ENCODE measurements around the gene CIRBP.

The CIRBP gene

DNA sequence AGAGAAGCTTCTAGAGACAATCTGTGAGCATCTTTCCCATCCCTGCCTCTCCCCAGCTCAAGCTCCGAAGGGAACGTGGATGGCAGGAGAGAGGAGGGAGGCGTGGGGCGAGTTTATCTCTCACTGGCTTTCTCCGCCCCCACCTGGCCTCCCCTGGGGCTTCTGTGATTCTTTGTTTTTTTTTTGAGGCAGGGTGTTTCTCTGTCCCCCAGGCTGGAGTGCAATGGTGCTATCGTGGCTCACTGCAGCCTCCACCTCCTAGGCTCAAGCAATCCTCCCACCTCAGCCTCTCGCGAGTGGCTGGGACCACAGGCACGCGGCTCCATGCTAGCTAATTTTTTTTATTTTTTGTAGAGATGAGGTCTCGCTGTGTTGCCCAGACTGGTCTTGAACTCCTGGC is 39.6 kb downstream of the CIRBP start:
- TF ChIP-seq, protein P1, sequence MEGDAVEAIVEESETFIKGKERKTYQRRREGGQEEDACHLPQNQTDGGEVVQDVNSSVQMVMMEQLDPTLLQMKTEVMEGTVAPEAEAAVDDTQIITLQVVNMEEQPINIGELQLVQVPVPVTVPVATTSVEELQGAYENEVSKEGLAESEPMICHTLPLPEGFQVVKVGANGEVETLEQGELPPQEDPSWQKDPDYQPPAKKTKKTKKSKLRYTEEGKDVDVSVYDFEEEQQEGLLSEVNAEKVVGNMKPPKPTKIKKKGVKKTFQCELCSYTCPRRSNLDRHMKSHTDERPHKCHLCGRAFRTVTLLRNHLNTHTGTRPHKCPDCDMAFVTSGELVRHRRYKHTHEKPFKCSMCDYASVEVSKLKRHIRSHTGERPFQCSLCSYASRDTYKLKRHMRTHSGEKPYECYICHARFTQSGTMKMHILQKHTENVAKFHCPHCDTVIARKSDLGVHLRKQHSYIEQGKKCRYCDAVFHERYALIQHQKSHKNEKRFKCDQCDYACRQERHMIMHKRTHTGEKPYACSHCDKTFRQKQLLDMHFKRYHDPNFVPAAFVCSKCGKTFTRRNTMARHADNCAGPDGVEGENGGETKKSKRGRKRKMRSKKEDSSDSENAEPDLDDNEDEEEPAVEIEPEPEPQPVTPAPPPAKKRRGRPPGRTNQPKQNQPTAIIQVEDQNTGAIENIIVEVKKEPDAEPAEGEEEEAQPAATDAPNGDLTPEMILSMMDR (IDR thresholded peaks at IDR 0.05; ENCODE audit: insufficient read depth, low read depth, low read length, missing control alignments): no peak
- no peak overlapping the region for H3K4me3 ChIP-seq (ENCODE audit: low read depth, low read length)
- DNase-seq (ENCODE audit: low read depth): no peak

DNA sequence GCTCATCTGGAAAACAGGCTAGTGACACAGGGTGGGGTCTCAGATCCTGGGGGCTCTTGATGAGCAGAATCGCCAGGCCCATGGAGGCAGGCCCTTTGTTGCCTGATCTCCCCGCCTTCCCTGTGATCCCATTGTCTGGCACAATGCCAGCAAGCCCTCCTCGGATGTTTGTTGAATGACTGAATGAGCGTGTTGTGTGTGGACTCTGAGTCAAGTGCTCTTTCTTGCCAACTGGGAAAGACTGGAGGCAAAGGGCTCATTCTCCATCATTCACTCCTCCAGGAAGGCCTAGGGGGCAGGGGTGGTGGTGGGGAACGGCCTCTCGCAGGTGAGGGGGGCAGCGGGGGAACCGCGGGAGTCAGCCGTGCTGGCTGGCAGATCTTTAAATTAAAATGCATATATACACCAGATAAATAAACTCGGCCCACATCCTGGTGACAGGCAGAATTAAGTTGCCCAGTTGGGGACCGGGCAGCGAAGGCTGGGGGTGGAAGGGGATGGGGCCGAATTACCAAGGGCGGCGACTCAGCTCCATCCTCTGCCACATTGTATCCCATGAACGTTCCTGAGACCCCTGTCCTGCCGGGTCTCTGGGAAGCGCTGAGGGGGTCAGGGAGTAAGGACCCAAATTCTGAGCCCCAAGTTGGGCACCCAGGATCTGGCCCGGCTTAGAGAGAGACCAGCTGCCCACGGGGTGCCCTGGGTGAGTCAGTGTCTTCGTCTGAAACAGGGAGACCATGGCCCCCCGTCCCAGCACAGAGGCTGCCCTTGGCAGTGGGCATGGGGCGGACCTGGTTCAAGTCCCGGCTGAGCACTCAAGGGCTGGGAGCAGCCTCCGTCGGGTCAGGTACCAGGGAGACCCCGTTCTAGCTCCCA is 41.1 kb downstream of the CIRBP start:
- TF ChIP-seq, protein P1 (IDR thresholded peaks at IDR 0.05; ENCODE audit: insufficient read depth, low read depth, low read length, missing control alignments): no peak
- H3K4me3 ChIP-seq (ENCODE audit: low read depth, low read length): no peak overlapping the region
- DNase-seq (ENCODE audit: low read depth): no peak

DNA sequence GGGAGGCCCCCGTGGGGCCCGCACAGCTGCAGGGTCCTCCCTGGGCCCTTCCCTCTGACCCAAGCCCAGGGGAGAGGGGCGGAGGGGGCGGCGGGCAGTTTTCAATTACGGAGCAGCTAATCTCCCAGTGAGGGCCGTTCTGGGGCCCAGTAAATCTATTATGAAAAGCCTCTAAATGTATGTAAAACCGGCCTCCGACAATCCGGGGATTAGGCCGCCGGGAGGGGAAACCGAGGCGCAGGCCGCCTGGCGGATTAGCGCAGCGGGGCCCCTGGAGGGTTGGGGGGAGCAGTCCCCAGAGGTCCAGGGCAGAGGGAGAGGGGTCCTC is 41.7 kb downstream of the CIRBP start:
- no peak overlapping the region for H3K4me3 ChIP-seq (ENCODE audit: low read depth, low read length)
- TF ChIP-seq, protein P1 (IDR thresholded peaks at IDR 0.05; ENCODE audit: insufficient read depth, low read depth, low read length, missing control alignments): no peak
- no peak for DNase-seq (ENCODE audit: low read depth)

DNA sequence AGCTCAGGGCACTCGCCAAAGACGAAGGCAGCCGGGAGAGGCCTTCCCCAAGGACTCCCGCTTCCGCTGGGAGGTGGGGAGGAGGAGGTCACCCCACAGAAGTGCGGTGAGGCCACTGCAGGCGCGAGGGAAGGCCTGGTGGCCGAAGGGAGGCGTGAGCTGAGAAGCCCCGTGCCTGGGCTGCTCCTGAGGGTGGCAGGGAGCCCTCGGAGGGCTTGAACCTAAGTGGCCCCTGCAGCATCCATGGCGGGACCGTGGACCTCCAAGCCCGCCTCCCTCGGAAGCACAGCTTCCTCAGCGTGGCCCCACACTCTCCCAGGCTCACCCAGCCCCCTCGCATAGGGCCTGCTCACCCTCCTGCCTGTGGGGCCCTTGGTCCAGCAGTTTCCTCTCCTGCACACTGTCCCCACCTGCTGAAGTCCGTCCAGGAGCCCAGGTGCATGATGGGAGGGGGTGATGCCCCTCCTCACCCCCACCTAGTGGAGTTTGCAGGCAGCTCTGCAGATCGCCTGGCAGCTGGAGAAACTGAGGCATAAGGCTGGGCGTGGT is 42.5 kb downstream of the CIRBP start:
- TF ChIP-seq, protein P1 (IDR thresholded peaks at IDR 0.05; ENCODE audit: insufficient read depth, low read depth, low read length, missing control alignments): no peak
- H3K4me3 ChIP-seq (ENCODE audit: low read depth, low read length): no peak overlapping the region
- DNase-seq (ENCODE audit: low read depth): no peak

DNA sequence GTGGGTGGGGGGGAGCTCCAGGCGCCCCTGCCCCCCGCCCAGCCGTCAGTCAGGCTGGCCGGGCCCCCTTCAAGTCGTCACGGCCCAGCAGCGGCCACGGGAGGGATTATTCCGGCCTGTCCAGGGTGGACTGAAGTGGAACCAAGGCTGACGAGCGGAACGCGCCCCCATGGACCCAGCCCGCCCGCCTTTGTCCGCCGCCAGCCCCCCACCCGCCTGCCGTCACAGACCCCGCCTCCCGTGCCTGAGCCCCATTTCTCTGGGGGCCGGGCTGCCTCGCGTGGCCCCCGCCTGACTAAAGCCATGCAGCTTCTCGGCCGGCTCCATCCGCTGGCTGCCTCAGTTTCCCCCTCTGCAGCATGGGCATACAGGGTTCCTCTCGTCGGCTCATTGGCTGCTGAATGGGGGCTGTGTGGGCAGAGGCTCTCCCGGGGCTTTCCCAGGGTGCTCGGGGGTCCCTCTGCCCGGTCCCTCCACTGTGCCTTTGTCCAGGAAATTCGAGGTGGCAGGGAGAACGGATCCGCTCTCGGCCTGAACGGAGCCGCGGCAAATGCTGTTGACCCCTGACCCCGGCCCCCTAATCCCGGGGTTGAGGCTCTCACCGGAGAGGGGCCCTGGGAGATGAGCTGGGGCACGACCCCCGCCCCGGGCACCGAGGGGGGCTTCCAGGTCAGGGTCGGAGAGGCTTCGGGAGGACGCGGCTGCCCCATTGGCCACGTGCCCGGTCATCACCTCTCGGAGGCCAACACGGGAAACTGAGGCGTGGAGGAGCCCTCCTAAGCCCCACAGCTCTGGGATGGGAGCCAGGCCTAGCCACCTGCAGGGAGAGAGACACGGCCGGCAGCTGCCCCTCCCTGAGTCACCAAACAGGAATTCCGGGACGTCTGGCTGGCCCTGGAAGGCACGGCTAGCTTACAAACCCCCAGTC is 43.9 kb downstream of the CIRBP start:
- no peak overlapping the region for H3K4me3 ChIP-seq (ENCODE audit: low read depth, low read length)
- TF ChIP-seq, protein P1 (IDR thresholded peaks at IDR 0.05; ENCODE audit: insufficient read depth, low read depth, low read length, missing control alignments): no peak
- no peak for DNase-seq (ENCODE audit: low read depth)

DNA sequence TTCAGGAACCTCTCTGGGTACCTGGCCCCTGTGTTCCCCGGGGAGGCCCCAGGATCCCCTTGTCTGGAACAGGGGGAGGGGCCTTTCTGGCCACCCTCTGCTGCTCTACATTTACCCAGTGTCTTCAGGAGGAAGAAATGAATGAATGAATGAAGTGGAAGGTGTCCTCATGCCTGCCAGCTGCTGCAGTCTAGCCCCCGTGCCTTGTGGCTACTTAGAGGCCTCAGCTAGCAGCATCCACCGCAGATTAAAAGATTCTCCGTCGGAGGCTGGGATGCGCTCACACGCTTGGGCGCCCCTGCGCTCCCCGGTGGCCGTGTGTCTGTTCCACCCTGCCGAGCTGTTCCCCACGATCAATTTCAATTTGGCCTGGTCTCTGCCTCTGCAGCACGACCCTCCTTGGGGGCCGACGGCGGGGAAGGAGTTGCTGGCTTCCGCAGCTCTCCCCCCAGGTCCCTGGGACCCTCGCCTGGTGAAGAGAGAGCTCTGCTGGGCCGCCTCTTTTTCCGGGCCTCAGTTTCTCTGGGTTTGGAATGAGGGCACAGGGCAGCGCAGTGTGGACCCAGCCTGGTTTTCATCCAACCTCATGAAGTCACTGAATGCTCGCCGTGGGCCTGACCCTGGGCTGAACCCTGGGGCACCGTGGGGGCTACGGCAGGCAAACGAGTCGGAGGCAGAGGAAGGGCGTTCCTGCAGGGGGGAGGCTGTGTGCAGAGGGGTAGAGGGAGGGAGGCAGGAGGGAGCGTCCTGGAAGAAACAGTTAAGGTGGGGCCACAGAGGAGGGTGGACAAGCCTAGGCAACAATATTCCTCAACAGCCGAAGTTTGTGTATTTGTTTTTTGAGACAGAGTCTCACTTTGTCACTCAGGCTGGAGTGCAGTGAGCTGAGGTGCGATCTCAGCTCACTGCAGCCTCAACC is 44.8 kb downstream of the CIRBP start:
- TF ChIP-seq, protein P1 (IDR thresholded peaks at IDR 0.05; ENCODE audit: insufficient read depth, low read depth, low read length, missing control alignments): no peak
- no peak overlapping the region for H3K4me3 ChIP-seq (ENCODE audit: low read depth, low read length)
- no peak for DNase-seq (ENCODE audit: low read depth)
